ENCODE measurements around the gene ZSCAN31. TPM values are rescaled to one million over a fixed set of nuclear protein-coding genes. Genes with fewer than 3 reads are reported as not detected.

Gene ZSCAN31
- total RNA-seq, 1 donor from 2014 or later: 5.8 TPM

- no peak for TF ChIP-seq CTCF (IDR thresholded peaks at IDR 0.05; ENCODE audit: unreplicated experiment)
- DNase-seq (ENCODE audit: low spot score in 2 of 2, unreplicated experiment in 2 of 2): no peak
Measured at GRCh38 chr6:28303570-28303969, 32.4 kb downstream of the ZSCAN31 start.

GRCh38 chr6:28296520-28297060 is 39.4 kb downstream of the ZSCAN31 start:
- Mint-ChIP-seq H3K4me1 (no peaks in the 10 kb centered on the region), H3K27me3 (ENCODE audit: low read depth) (no peaks in the 10 kb centered on the region), H3K9me3 (peaks cover 10% of the 10 kb centered on the region), H3K27ac (no peak overlapping the region), H3K36me3 (peaks cover 40% of the 10 kb centered on the region), H3K4me3 (no peak overlapping the region)
- no peak for DNase-seq (ENCODE audit: low spot score in 2 of 2, unreplicated experiment in 2 of 2)
- no peak for TF ChIP-seq CTCF (IDR thresholded peaks at IDR 0.05; ENCODE audit: unreplicated experiment)

More at GRCh38 chr6:28303570-28303969, 32.4 kb downstream of the ZSCAN31 start:
- H3K36me3 Mint-ChIP-seq: peaks cover 38% of the 10 kb centered on the region
- no peaks in the 10 kb centered on the region for H3K27me3 Mint-ChIP-seq (ENCODE audit: low read depth)
- H3K4me3 Mint-ChIP-seq: no peak overlapping the region
- no peaks in the 10 kb centered on the region for H3K4me1 Mint-ChIP-seq
- no peak overlapping the region for H3K27ac Mint-ChIP-seq
- peaks cover 28% of the 10 kb centered on the region for H3K9me3 Mint-ChIP-seq

- H3K9me3 Mint-ChIP-seq: peaks cover 23% of the 10 kb centered on the region
- H3K4me3 Mint-ChIP-seq: no peak overlapping the region
- no peak for TF ChIP-seq CTCF (IDR thresholded peaks at IDR 0.05; ENCODE audit: unreplicated experiment)
- no peaks in the 10 kb centered on the region for H3K27me3 Mint-ChIP-seq (ENCODE audit: low read depth)
- no peaks in the 10 kb centered on the region for H3K4me1 Mint-ChIP-seq
- H3K36me3 Mint-ChIP-seq: peaks cover 38% of the 10 kb centered on the region
- no peak overlapping the region for H3K27ac Mint-ChIP-seq
- DNase-seq (ENCODE audit: low spot score in 2 of 2, unreplicated experiment in 2 of 2): no peak
Measured at GRCh38 chr6:28295326-28295725, 40.6 kb downstream of the ZSCAN31 start.

GRCh38 chr6:28291573-28291972 is 44.4 kb downstream of the ZSCAN31 start:
- H3K36me3 Mint-ChIP-seq: peaks cover 57% of the 10 kb centered on the region
- no peak overlapping the region for H3K27ac Mint-ChIP-seq
- no peak for TF ChIP-seq CTCF (IDR thresholded peaks at IDR 0.05; ENCODE audit: unreplicated experiment)
- H3K4me3 Mint-ChIP-seq: no peak overlapping the region
- no peak for DNase-seq (ENCODE audit: low spot score in 2 of 2, unreplicated experiment in 2 of 2)
- no peaks in the 10 kb centered on the region for H3K27me3 Mint-ChIP-seq (ENCODE audit: low read depth)
- no peaks in the 10 kb centered on the region for H3K4me1 Mint-ChIP-seq
- H3K9me3 Mint-ChIP-seq: peaks cover 24% of the 10 kb centered on the region

- peak overlapping the region; percentile 24 for H3K4me3 Mint-ChIP-seq
- no peak for TF ChIP-seq CTCF (IDR thresholded peaks at IDR 0.05; ENCODE audit: unreplicated experiment)
- no peaks in the 10 kb centered on the region for H3K27me3 Mint-ChIP-seq (ENCODE audit: low read depth)
- H3K9me3 Mint-ChIP-seq: peaks cover 10% of the 10 kb centered on the region
- H3K4me1 Mint-ChIP-seq: peaks cover 11% of the 10 kb centered on the region
- no peak for DNase-seq (ENCODE audit: low spot score in 2 of 2, unreplicated experiment in 2 of 2)
- H3K27ac Mint-ChIP-seq: no peak overlapping the region
- H3K36me3 Mint-ChIP-seq: peaks cover 32% of the 10 kb centered on the region
Measured at GRCh38 chr6:28282926-28283325, 53.0 kb downstream of the ZSCAN31 start.
